SK-N-SH treated with all-trans-retinoic acid at 6 μM for 48 hours (cell line): ENCODE measurements around the gene BABAM2.

Source experiments
- ARNTL ChIP-seq: fragments of 450-650 bp; formaldehyde crosslinking; IDR thresholded peaks from 2 replicates; pipeline ENCODE4 v1.5.0; 2020; ENCODE audit warnings: low read depth, mild to moderate bottlenecking, moderate library complexity, borderline replicate concordance
- OSR1 ChIP-seq: fragments of 250-450 bp; sonication (Bioruptor Pico); IDR thresholded peaks from 2 replicates; pipeline ENCODE4 v1.8.0; 2022; ENCODE audit warnings: moderate library complexity, mild to moderate bottlenecking, inconsistent platforms
- PATZ1 ChIP-seq: fragments of 250-450 bp; sonication (Bioruptor Pico); IDR thresholded peaks from 2 replicates; pipeline ENCODE4 v1.8.0; 2020; ENCODE audit warnings: mild to moderate bottlenecking, moderate library complexity, borderline replicate concordance
- RARB ChIP-seq: fragments of 250-450 bp; sonication (Bioruptor Pico); IDR thresholded peaks from 2 replicates; pipeline ENCODE4 v1.8.0; 2021; ENCODE audit warnings: mild to moderate bottlenecking, moderate library complexity
- SNAI2 ChIP-seq: fragments of 250-450 bp; sonication (Bioruptor Pico); IDR thresholded peaks from 2 replicates; pipeline ENCODE4 v1.5.0; 2020; ENCODE audit warnings: mild to moderate bottlenecking, moderate library complexity
- TF ChIP-seq, protein P1 (sequence below): fragments of 250-450 bp; sonication (Bioruptor Pico); IDR thresholded peaks from 2 replicates; pipeline ENCODE4 v1.8.0; 2021; ENCODE audit warnings: low read depth, mild to moderate bottlenecking, moderate library complexity, borderline replicate concordance

DNA sequence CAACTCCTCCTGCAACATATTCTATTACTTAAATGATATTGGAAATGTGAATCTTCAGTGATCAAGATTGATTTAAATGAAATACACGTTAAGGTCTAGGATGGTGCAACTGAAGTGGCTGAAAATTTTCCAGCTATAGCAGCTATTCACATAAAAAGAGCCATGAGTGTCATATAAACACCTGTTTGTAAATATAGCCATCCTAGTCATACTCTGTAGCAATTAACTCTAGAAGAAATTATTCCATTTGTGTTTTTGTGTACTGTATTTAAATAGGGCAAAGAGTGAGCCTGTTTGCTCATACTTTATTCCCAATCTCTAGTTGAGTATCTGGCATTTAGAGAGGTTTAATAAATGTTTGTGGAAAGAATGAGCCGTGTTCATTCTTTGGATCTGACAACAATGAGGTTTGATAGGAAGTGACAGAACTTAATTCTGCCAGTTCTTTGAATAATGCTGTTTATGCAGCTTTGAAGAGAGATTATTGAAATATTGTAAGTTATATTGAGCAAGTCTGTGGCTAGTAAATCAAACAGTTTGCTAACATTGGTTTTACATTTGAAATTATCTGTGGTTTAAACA is 49.7 kb downstream of the BABAM2 start:
- TF ChIP-seq PATZ1 (CRISPR knock-in tag): no peak
- TF ChIP-seq ARNTL (CRISPR knock-in tag): no peak
- TF ChIP-seq SNAI2 (CRISPR knock-in tag): no peak
- no peak for TF ChIP-seq OSR1 (CRISPR knock-in tag)
- no peak for TF ChIP-seq RARB (CRISPR knock-in tag)
- TF ChIP-seq, protein P1, sequence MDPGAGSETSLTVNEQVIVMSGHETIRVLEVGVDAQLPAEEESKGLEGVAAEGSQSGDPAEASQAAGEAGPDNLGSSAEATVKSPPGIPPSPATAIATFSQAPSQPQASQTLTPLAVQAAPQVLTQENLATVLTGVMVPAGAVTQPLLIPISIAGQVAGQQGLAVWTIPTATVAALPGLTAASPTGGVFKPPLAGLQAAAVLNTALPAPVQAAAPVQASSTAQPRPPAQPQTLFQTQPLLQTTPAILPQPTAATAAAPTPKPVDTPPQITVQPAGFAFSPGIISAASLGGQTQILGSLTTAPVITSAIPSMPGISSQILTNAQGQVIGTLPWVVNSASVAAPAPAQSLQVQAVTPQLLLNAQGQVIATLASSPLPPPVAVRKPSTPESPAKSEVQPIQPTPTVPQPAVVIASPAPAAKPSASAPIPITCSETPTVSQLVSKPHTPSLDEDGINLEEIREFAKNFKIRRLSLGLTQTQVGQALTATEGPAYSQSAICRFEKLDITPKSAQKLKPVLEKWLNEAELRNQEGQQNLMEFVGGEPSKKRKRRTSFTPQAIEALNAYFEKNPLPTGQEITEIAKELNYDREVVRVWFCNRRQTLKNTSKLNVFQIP: no peak
